GM18861 (cell line): ENCODE measurements around the gene PEAR1.

ENCODE experiments used
- ATAC-seq: cut with Tn5 transposase; IDR thresholded peaks from one replicate; pipeline ENCODE4 v1.9.1; 2021; ENCODE audit not compliant: unreplicated experiment

PEAR1 gene

DNA sequence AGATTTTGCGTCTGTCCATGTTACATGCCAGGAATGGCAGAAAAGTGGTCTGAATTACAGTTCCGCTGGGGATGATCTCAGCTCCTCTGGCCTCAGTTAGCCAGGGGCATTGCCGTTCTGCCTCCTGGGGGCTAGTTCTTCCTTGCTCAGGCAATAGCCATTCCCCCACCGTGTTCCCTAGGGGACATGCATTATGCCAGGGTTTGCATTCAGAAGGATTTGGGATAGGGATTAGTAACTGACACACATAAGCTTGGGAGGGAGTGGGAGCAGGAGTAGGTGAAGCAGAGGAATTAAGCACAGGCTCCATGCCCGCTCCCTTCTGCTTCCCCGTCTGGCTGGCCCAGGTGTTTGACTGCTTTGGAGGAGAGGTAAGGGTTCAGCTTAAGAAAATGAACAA is 39.6 kb downstream of the PEAR1 start:
- no peak for ATAC-seq

DNA sequence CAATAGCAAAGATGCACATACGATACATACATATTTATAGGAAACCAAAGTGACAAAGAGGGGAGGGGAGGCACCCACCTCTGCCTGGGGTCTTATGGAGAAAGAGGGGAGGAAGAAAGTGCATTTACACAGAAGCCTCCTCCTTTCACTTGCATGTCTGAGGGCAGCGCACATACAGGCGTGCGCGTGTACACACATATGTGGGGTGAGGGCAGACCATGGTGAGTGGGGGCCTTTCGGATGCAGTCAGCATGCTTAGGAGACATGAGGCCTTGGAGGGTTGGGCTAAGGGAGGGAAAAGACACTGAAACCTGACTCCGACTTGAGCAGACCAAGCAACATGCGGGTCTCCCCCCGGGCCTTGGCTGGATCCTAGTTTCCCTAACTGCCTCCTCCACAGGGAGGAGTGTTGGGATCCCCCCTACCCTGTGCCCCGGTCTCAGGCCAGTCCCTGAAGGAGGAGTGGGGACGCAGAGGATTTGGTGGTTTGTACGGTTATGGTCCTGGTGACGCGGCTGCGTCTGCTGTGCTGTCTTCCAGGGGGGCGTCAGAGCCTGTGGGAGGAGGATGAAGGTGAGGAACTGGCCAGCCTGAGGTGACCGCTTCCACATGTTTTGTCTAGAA is 42.1 kb downstream of the PEAR1 start:
- no peak for ATAC-seq

DNA sequence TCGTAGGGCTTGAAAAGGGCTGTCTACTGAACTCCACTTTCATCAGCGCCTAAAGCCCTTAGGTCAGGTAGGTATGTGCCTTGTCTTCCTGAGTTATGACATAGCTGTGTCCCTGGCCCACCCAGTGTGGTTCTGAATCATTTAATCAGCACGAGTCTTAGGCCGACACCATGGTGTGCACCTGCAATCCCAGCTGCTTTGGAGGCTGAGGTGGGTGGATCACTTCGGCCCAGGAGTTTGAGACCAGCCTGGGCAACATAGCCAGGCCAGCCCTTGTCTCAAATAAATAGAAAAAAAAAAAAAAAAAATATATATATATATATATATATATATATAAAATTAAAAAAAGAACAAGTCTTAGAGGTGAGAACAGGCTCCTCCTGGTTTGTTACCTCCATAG is 42.7 kb downstream of the PEAR1 start:
- no peak for ATAC-seq

DNA sequence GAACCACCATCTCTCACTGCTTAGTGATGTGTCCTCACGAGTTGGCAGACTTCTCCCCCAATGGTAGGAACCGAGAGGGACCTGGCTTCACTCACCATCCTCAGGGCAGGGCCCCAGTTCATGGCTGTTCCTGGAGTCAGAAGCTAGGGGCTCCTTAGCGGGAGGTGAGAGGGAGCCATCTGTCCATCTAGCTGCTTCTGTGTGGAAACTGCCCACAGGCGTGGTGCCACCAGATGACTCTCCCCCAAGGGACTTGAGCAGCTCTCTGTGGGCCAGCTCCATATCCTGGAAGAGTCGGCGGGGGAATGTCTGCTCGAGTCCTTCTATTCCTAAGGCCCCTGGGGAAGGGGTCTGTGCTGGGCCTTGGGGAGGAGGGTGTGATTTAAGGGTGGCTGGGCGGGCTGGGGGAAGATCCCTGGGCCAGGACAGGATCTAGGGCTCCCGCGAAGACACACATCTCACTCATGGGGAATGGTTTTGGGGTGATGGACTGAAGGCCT is 43.3 kb downstream of the PEAR1 start:
- no peak for ATAC-seq

DNA sequence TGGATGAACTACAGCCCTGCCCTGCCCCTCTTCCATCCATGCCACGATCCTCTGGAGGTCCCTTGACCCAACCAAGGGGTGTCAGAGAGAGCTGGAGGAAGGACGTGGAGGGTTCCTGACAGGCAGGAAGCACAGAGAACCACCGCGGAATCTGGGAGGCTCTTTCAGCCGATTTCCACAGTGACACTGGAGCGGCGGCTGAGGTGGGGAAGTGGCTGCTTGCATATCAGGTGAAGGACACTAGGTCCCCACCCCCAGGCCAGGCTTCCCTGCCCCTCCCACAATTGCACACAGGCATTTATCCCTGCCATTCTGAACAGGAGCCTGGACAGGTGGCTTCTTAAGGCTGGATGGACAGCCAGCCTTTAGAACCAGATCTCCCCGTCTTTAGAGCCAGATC is 44.4 kb downstream of the PEAR1 start:
- ATAC-seq: no peak

DNA sequence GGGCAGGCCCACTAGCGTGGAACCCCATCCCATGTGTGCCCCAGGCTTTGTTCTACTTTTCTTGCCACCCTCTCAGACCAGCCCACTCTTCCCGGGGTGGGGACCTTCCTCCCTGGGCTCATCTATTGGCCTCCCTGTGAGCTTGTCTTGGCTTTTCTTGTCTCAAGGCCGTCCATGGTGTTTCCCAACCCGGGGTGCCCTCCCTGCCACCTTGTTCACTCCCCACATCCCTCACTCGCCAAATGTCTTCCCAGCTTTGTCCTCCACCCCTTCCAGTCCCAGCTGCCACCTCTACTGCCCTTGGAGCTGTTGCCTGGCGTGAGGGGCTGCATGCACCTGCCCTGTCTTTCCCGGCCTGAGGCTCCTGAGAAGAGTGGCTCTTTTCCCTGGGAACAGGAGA is 45.3 kb downstream of the PEAR1 start:
- ATAC-seq: no peak

DNA sequence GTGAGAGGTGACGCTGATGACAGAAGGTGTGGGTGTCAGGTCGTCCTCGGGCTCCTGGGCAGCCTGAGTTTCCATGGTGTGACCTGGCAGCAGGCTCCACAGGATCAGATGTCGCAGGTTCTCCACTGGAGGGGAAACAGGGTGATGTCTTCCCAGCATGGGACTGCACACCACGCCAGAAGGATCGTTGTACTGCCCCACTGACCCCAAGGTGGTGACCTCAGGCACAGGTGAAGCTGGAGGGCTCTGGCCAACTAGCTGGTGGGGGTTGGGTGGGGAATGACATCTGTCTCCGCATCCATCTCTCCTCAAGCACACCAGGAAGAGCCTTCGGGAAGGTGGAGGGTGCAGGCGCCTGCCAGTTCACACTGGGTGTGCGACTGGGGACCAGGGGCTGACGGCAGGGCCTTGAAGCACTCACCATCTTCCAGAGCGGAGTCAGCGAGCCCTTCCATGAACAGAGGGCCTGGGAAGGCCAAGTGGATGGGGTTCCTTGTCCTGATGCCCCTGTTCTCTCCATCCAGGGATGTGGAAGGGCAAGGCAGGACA is 46.3 kb downstream of the PEAR1 start:
- ATAC-seq: no peak

DNA sequence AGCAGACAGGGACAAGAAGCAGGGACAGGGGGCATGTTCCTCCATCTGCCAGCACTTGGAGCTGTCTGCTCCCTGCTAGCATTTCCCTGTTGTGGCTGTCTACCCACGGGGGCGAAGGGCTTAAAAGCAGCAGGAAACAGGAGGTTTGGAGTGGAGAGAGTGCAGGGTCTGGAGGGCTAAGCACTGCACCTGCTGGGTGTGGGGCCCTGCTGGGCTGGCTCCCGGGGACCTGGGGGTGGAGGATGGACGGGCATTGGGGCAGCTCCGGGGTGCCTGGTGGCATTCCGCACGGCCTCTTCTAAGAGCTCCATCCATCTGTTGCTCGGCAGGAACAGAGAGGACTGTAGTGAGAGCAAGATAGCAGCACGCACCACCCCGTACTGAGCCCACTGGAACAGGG is 48.2 kb downstream of the PEAR1 start:
- ATAC-seq: no peak

DNA sequence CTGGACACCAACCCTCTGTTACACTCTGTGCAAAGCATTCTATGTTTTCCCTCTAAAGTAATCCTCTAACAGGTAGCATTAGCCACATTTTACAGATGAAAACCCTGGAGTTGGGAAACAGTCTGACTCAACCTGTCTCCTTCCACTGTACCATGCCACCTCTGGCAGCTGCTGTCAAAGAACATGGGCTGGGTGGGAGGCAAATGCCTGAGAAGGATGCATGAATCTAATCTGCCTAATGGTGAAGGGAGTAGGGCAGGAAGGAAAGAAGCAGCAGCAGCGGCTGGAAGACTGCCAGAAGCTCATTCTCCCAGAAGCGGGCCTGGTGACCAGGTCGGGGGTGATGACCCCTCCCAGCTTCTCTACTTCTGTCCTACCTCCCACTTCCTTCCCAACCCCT is 48.7 kb downstream of the PEAR1 start:
- ATAC-seq: no peak

DNA sequence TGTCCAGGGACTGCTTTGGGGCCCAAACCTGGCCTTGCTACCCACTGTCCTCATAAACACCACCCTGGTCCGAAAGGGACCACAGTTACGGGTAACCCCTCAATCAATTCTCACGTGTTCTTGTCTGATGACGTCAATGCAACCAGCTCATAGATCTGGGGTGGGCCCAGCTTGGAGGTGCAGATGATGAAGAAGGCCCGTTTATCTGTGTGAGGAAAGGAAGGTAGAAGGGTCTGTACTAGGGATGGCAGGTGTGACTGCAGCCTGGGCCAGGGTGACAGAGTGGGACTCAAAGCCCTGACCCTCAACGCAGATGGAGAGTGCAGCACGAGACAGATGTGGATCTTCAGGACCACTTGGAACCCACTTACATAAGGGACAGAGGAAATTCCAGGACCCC is 49.1 kb downstream of the PEAR1 start:
- ATAC-seq: no peak

DNA sequence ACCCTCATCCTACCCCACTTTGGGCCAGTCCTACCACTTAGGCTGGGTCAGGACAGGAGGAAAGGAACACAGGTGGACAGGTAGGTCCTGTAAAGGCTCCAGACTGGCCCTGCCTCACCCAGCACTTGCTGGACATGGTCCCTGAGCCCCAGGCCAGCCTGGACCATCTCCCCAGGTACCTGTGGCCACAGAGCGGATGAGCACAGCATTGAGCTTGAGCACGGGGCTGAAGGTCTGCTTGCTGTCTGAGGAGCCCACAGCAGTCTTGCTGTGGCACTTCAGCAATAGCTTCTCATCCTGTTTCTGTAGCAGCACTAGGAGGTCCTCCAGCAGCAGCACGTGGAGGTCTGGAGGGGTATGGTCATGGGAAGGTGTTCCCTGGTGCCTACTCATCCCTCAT is 50.2 kb downstream of the PEAR1 start:
- ATAC-seq: no peak

DNA sequence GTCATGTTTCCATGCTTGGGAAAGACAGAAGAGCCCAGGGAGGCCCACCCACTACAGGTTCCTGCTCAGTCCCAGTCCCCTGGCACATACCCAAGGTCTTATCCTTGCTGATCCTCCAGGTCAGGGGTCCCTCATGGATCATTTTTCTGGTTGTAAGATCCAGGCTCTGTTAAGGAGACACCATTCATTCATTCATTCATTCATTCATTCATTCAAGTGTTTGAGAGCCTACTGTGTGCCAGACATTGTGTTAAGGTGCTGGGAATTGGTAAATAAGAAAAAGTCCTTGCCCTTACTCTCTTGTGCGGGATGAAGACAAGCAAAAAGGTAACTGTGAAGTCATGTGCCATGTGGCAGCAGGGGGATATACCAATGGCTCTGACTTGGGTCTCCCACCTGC is 50.8 kb downstream of the PEAR1 start:
- ATAC-seq: no peak

DNA sequence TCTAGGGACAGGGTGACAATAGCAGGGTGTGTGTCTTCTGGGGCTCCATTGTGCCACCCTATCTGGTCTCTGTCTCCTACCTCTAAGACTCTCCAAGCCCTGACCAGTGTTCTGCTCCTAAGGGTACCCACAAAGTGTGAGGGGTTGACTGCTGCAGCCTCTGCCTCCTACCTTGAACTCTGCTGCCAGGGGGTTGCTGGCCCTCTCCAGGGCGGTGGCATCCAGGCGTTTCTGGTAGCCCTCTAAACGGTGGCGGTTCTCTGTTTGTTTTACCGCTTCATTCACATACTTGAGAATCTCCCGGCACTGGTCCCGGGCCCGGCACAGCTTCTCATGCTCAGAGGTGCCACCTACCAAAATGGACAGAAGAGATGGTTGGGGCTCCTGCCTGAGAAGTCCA is 51.3 kb downstream of the PEAR1 start:
- ATAC-seq: no peak

DNA sequence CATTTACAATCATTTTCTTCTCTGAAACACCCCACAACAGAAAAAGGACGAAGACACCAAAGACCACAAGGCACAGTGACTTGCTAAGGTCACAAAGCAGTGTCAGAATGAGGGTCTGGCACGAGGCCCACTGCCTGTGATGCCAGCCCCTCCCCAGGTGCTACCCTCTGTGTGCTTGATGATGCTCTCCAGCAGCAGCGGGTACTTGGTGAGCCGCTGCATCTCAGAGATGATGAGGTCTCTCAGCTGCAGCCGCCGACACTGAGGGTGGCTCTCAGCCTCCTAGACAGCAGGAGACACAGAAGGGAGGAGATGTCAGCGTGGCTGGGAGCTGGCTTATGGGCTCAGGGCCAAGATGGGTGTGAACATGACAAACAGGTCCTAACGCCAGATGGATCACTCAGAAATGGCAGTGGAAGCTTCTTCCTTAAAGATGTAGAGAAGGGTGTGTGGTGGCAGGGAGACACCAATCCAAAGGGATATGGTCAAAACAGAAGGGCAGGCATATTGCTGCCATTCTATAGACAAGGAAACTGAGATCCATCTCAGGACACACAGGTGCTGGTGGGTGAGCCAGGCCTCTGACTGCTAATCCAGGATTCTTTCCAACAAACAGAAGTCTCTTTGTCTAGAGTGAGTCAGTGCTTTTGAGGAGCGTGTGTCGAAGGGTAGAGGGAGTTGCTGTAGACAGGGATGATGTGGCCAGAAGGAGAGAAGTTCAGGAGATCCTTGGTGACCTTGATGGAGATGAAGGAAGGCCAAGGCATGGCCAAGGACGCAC is 52.6 kb downstream of the PEAR1 start:
- no peak for ATAC-seq

DNA sequence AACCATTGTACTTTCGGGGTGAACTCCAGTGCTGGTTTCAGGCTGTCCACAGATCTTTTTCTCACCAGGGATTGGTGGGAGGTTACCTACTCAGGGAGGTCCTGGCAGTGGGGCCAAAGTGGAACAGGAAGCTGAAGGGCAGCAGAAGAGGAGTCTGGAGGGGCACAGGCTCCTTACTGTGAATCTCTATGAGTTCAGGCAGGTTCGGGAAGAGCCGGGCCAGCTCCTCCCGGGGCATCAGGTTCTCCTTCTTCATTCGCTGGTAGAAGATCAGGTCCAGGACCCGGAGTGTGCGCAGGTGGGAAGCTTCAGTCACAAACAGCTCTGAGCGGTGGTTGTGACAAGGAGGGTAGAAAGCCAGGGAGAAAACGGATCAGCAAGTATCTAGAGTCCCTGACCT is 53.6 kb downstream of the PEAR1 start:
- no peak for ATAC-seq

DNA sequence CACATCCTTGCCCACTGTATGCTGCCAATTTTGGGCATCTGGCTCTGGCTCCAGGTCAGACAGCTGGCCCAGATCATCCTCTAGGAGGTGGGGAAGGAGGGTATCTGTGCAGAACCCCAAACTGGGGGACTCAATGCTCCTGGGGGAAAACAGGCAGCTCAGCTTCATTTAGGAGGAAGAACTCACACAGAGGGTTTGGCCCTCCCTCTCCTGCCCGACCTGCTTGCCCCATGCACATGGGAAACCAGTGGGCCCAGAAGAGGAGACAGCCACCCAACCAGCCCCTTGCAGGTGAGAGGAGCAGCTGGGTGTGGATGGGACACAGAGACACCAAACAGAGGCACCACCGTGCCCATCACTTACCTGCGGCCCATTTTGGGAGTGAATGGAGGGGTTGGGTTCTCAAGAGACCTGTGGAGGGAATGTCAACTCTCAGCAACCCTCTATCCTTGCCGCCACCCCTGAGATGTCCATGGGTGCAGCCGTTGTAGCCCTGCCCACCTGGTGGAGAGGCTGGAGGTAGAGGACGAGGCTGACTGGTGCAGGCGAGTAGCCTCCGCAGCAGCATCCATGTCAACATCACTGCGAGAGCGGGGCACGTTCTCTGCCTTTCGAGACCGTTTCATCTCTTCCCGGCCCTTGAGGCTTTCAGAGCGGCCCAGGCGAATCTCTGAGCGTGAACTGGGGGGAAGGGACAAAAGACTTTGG is 54.5 kb downstream of the PEAR1 start:
- no peak for ATAC-seq

DNA sequence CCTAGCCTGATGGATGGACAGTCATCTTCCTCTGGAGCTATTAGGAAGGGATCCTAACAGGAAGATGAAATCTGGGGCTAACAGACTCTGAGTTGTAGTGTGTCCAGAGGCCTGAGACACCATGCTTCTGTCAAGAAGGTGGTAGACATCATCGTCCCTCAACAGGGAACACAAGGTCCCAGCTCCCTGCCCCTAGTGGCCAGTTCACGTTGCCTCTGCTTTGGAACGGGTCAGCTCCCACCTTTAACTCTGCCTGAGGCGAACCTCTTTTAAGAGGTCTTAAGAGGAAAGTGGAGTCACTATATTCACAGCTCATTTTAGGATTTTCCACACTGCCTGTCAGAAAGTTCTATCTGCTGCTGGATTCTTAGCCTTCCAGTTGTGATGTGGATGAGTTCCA is 55.2 kb downstream of the PEAR1 start:
- no peak for ATAC-seq

DNA sequence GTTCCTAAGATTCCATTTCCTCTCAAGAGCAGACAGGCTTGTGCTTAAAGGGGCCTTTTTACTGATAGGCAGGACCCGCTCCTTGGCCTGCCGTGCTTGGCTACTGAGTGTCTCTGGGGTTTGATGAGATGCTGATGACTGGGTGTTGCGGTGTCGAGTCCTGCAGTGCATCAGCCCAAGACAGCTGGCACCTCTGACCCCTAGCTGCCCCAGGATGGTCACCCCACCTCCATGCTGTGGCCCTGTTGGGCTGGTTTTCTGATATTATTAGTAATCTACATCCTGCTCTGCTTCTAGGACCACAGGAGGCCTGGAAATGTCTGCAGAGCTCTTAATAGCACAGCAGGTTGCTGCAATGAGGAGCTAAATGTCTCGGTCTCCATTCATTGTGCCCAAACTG is 55.6 kb downstream of the PEAR1 start:
- ATAC-seq: no peak

DNA sequence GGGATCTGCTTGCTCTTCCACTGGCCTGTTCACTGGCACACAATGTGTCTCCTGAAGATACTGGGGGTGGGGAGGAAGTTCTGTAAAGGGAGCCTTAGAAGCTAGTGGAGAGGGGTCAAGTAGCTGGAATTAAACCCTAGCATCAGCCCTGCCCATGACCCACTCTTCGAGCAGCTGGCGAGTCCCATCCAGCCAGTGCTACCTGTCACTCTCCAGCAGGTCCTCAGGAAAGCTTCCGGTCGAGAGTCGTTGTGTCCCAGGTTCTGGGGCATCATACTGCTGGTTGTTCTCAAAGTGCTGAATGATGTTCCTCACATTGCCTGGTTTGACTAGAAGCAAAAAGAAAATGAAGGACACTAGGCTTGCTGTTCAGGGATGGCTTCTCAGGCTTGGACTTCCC is 57.9 kb downstream of the PEAR1 start:
- ATAC-seq: no peak

DNA sequence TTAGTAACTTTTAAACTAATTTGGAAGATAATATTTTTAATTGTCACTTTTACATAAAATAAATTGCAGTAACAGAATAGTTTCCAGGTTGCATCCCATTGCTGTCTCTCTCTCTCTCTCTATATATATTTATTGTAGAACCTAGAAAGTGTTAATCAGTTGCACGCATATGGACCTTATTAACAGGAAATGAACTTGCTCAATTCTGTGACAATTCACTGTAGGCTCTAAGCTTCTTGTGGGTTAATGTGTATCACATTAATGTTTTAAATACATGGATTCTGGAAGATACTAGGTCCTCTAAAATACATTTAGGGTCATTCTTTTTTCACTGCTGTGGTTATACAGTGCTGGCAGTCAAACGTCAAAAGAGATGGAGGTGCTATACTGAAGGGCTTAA is 60.1 kb downstream of the PEAR1 start:
- ATAC-seq: no peak

DNA sequence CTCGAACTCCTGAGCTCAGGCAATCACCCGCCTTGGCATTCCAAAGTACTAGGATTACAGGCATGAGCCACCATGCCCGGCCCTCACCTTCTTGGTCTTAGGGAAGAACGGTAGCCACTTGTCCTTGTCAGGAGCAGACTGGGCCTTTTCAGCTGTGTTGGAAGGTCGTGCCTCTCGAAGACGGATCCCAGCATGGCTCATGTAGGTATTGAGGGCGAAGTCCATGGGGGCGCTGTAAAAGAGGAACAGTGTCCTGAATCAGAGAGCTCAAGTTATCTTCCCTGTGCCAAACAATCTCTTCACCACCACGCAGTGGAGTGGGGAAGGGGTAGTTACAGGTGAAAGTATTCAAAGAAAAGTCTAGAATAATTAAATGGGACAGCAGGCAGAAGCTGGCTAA is 62.8 kb downstream of the PEAR1 start:
- no peak for ATAC-seq

DNA sequence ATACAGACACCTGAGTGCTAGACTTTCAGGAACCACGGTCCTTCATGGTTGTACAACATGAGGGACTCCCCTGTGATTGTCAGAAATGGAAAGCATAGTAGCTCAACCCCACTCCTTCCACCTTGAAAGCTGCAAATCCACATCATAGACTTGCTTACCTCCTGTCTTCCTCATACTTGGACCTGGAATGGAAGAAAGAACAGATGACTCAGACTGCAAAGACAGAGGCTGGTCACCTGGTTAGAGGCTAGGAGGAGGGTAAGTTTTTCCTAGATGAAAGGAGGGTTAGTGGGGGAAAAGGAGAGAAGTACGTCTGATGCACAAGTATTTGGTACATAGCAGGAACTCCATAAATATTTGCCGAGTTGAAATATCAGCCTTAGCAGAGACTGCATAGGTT is 64.1 kb downstream of the PEAR1 start:
- no peak for ATAC-seq
